CD4-positive, alpha-beta T cell treated with Interferon gamma for 1 hour (primary cell): ENCODE measurements around the gene ABHD14A.

Experiments
- DNase-seq: peaks from one replicate; pipeline ENCODE4 v3.0.0-alpha.2; 2020

ABHD14A gene

GRCh38 chr3:52021489-52022268, 46.8 kb downstream of the ABHD14A start:
- no peak for DNase-seq

GRCh38 chr3:52022323-52023100, 47.6 kb downstream of the ABHD14A start:
- no peak for DNase-seq

GRCh38 chr3:52023101-52023770, 48.4 kb downstream of the ABHD14A start:
- DNase-seq: no peak

DNA sequence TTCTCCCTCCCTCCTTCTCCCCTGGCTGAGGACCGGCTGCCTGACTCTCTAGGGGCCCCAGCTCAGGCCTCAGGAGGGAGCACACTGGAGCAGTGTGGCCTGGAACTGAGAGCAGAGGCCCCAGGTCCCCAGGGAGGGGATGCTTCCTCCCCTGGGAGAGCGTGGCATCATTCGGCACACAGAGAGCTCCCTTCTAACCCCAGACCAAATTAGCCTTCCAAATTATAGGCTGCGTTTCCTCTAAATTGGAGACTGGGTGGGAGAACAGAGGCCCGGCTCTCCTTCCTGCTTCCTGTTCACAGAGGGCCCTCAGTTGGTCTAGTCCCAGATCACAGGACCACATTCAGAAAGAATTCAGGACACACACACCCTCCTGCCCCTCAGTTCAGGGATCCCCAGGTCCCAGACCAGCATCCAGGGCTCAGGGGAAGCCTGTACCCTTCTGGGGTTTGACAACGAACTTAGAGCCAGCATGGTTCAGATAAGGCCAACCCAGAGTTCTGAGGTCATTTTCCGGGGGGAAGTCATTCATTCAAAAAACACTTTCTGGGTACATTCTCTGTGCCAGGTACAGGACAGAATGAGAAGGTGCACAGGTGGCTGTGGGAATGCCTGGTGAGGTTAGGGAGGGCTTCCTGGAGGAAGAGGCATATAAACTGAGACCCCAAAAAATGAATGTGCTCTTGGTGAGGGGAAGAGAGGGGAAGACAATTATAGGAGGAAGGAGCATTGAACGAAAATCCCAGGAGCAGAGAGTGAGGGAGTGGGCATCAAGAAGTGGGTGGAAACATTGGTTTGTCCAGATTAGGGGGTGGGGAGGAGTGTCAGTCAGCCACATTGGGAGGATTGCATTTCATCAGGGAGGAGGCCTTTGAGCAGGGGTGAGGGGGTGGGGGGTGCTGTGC, 49.2 kb downstream of the ABHD14A start:
- no peak for DNase-seq

- no peak for DNase-seq
Observed at GRCh38 chr3:52024765-52025452, 50.0 kb downstream of the ABHD14A start.

DNA sequence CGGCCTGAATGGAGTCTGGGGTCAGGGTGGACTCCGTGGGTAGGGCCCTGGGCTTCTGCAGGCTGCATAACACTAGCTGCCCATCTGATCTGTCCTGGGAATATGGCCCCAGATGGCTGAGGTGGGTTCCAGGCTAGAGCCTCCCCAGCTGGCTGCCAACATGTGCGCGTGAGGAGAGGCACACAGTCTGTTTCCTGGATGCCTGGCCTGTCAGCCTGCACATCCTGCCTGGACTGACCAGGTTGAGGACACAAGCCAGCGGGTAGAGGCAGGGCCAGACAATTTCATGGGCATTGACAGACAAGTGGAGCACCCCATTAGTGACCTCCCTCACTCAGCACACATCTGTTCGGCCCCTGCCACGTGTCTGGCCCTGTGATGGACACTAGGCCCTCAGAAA, 50.6 kb downstream of the ABHD14A start:
- DNase-seq: no peak

DNA sequence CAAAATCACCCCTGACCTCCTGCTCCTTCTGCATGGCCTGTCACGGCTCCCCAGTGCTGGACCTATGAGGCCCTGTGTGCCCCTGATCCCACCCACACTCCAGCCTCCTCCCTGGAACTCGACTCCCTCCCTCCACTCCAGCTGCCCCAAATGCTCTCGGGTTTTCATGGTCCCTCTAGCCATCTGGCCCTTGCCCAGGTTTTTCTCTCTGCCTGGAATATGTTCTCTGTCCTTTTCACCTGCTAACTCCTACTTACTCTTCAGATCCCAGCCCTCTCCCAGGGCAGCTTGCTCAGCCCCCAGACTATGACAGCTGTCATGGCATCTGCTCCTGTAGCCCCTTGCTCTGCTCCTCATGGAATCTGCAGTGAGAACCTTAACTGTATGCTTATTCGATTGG, 51.2 kb downstream of the ABHD14A start:
- no peak for DNase-seq

DNA sequence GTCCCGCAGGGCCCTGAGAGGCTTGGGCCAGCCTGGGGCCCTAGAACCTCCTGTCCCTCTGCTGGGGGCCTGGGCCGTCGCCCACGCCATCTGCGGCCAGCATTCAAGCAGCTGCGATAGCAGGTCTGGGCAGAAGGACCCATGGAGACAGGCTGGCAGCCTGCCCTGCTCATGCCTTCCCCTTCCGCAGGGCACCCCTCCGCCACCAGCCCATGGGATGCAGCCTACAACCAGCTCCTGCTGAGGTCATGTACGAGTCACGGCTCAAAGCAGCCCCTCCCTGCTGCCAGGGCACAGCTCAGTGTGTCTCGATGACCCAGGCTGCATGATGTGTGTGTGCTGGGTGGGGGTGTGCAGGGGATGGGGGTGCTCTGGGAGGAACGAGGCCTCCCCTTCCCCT, 53.7 kb downstream of the ABHD14A start:
- DNase-seq: no peak

DNA sequence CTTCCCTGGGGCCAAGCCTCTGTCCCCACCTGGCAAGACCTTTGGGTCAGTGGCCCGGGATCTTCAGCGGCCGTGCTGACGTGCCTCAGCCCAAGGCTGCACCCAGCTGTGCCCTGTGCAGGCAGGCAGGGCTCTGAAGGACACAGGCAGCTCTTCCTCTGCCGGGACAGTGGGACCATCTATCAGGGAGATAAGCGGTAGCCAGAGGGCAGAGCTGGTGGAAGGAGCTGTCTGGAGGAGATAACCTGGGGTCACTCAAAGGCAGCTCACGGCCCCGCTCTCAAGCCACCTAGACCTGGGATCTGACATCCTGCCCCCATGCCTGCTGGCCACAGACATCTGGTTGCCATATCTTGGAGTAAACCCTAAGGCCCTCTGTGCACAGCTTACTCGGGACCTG, 54.2 kb downstream of the ABHD14A start:
- DNase-seq: no peak

DNA sequence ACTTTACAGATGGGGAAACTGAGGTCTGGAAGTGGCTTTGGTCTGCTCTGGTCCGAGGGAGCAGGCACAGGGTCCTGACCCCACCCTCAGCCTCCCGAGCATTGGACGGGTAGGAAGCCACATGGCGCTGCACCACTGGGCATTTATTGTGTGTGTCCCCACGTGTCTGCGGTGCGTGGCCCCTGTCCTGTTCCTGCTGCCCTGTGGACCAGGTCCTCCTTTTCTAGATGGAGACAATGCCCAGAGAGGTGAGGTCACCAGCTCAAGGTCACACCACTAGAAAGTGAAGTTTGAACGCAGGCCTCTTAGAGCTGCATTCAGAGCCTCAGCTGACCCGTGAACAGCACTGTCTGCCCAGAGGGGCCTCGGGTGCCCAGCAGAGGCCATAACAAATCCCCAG, 54.7 kb downstream of the ABHD14A start:
- DNase-seq: no peak
